ENCODE data around the gene CBFA2T2.
"Not testable (repeated sequence)": the region's sequence is repeated elsewhere in the genome, so short reads cannot be mapped to it uniquely, and the experiment has no call there.

Gene CBFA2T2

GRCh38 chr20:33511876-33512275 lies 22.0 kb downstream of the CBFA2T2 start:
- H3K79me2 ChIP-seq (ENCODE audit: control insufficient read depth, insufficient read depth, low read length, poor library complexity); H3K4me1 ChIP-seq (ENCODE audit: control insufficient read depth in 1 of 2, insufficient read depth in 2 of 2, low read length in 2 of 2); H4K91ac ChIP-seq (ENCODE audit: low read depth, low read length); H2BK120ac ChIP-seq (ENCODE audit: insufficient read depth, low read length, poor library complexity); H3K79me1 ChIP-seq (ENCODE audit: low read length); H3K23ac ChIP-seq (ENCODE audit: low read length); H3K27me3 ChIP-seq (ENCODE audit: insufficient read depth, low read length); H2BK12ac ChIP-seq (ENCODE audit: low read length); H2BK5ac ChIP-seq (ENCODE audit: low read depth, low read length, poor library complexity); H3K9ac ChIP-seq (ENCODE audit: low read length); H3K14ac ChIP-seq (ENCODE audit: low read length); H3K4me3 ChIP-seq (ENCODE audit: low read depth, low read length); H3K4ac ChIP-seq (ENCODE audit: low read depth, low read length); H3K4me2 ChIP-seq (ENCODE audit: low read length); H3K9me3 ChIP-seq (ENCODE audit: insufficient read depth, low read depth, low read length); H4K12ac ChIP-seq (ENCODE audit: low read depth, low read length); DNase-seq; H3K27ac ChIP-seq (ENCODE audit: low read depth, low read length); H3K36me3 ChIP-seq (ENCODE audit: control insufficient read depth in 1 of 2, insufficient read depth in 2 of 2, low read length in 2 of 2); H4K8ac ChIP-seq (ENCODE audit: low read depth, low read length); H2AK5ac ChIP-seq (ENCODE audit: low read length); H2AFZ ChIP-seq (ENCODE audit: insufficient read depth, low read length, poor library complexity): not testable (repeated sequence)
- H3K18ac ChIP-seq (ENCODE audit: low read length): peak overlapping the region; percentile 69
- WGBS (ENCODE audit: extremely low coverage, insufficient coverage, insufficient read length): no CpG with 5 or more reads among the region's 13 CpGs

GRCh38 chr20:33515569-33516216 lies 25.8 kb downstream of the CBFA2T2 start:
- Histone ChIP-seq H2BK12ac (ENCODE audit: low read length) (no peak overlapping the region), H3K4ac (ENCODE audit: low read depth, low read length) (no peak overlapping the region), H4K91ac (ENCODE audit: low read depth, low read length) (no peak overlapping the region), H3K36me3 (ENCODE audit: control insufficient read depth in 1 of 2, insufficient read depth in 2 of 2, low read length in 2 of 2) (peaks cover 0 to 2% of the 10 kb centered on the region in 2 experiments), H3K9ac (ENCODE audit: low read length) (no peak overlapping the region), H2BK120ac (ENCODE audit: insufficient read depth, low read length, poor library complexity) (no peak overlapping the region), H3K4me3 (ENCODE audit: low read depth, low read length) (no peak overlapping the region), H3K27me3 (ENCODE audit: insufficient read depth, low read length) (no peaks in the 10 kb centered on the region), H2BK5ac (ENCODE audit: low read depth, low read length, poor library complexity) (no peak overlapping the region), H3K14ac (ENCODE audit: low read length) (no peak overlapping the region), H3K23ac (ENCODE audit: low read length) (no peak overlapping the region), H3K4me2 (ENCODE audit: low read length) (no peak overlapping the region), H3K4me1 (ENCODE audit: control insufficient read depth in 1 of 2, insufficient read depth in 2 of 2, low read length in 2 of 2) (no peaks in the 10 kb centered on the region), H3K27ac (ENCODE audit: low read depth, low read length) (no peak overlapping the region), H4K8ac (ENCODE audit: low read depth, low read length) (no peak overlapping the region), H3K79me1 (ENCODE audit: low read length) (no peaks in the 10 kb centered on the region), H2AFZ (ENCODE audit: insufficient read depth, low read length, poor library complexity) (no peak overlapping the region), H3K9me3 (ENCODE audit: insufficient read depth, low read depth, low read length) (no peaks in the 10 kb centered on the region), H4K12ac (ENCODE audit: low read depth, low read length) (no peak overlapping the region), H3K79me2 (ENCODE audit: control insufficient read depth, insufficient read depth, low read length, poor library complexity) (peaks cover 4% of the 10 kb centered on the region), H2AK5ac (ENCODE audit: low read length) (no peak overlapping the region), H3K18ac (ENCODE audit: low read length) (no peak overlapping the region)
- DNase-seq: no peak
- no CpG with 5 or more reads among the region's 11 CpGs for WGBS (ENCODE audit: extremely low coverage, insufficient coverage, insufficient read length)

GRCh38 chr20:33516882-33517281 lies 27.0 kb downstream of the CBFA2T2 start:
- no peak overlapping the region for H2AK5ac ChIP-seq (ENCODE audit: low read length)
- H3K4me3 ChIP-seq (ENCODE audit: low read depth, low read length): no peak overlapping the region
- no peak overlapping the region for H3K27ac ChIP-seq (ENCODE audit: low read depth, low read length)
- H3K27me3 ChIP-seq (ENCODE audit: insufficient read depth, low read length): no peaks in the 10 kb centered on the region
- peaks cover 0 to 2% of the 10 kb centered on the region in 2 experiments for H3K36me3 ChIP-seq (ENCODE audit: control insufficient read depth in 1 of 2, insufficient read depth in 2 of 2, low read length in 2 of 2)
- H2BK5ac ChIP-seq (ENCODE audit: low read depth, low read length, poor library complexity): no peak overlapping the region
- DNase-seq: no peak
- H3K23ac ChIP-seq (ENCODE audit: low read length): no peak overlapping the region
- no peak overlapping the region for H3K9ac ChIP-seq (ENCODE audit: low read length)
- no CpG with 5 or more reads among the region's 1 CpG for WGBS (ENCODE audit: extremely low coverage, insufficient coverage, insufficient read length)
- H3K9me3 ChIP-seq (ENCODE audit: insufficient read depth, low read depth, low read length): no peaks in the 10 kb centered on the region
- H3K4me2 ChIP-seq (ENCODE audit: low read length): no peak overlapping the region
- no peak overlapping the region for H2AFZ ChIP-seq (ENCODE audit: insufficient read depth, low read length, poor library complexity)
- H3K4me1 ChIP-seq (ENCODE audit: control insufficient read depth in 1 of 2, insufficient read depth in 2 of 2, low read length in 2 of 2): no peaks in the 10 kb centered on the region
- H2BK120ac ChIP-seq (ENCODE audit: insufficient read depth, low read length, poor library complexity): no peak overlapping the region
- no peak overlapping the region for H3K14ac ChIP-seq (ENCODE audit: low read length)
- H3K79me2 ChIP-seq (ENCODE audit: control insufficient read depth, insufficient read depth, low read length, poor library complexity): peaks cover 3% of the 10 kb centered on the region
- H2BK12ac ChIP-seq (ENCODE audit: low read length): no peak overlapping the region
- no peak overlapping the region for H4K8ac ChIP-seq (ENCODE audit: low read depth, low read length)
- no peak overlapping the region for H4K91ac ChIP-seq (ENCODE audit: low read depth, low read length)
- H4K12ac ChIP-seq (ENCODE audit: low read depth, low read length): no peak overlapping the region
- no peaks in the 10 kb centered on the region for H3K79me1 ChIP-seq (ENCODE audit: low read length)
- no peak overlapping the region for H3K4ac ChIP-seq (ENCODE audit: low read depth, low read length)
- H3K18ac ChIP-seq (ENCODE audit: low read length): no peak overlapping the region

- H3K18ac ChIP-seq (ENCODE audit: low read length): no peak overlapping the region
- no peak overlapping the region for H2BK120ac ChIP-seq (ENCODE audit: insufficient read depth, low read length, poor library complexity)
- H3K4me2 ChIP-seq (ENCODE audit: low read length): no peak overlapping the region
- no peak overlapping the region for H3K4me3 ChIP-seq (ENCODE audit: low read depth, low read length)
- H2BK5ac ChIP-seq (ENCODE audit: low read depth, low read length, poor library complexity): no peak overlapping the region
- H2BK12ac ChIP-seq (ENCODE audit: low read length): no peak overlapping the region
- H3K14ac ChIP-seq (ENCODE audit: low read length): no peak overlapping the region
- no peak overlapping the region for H3K4ac ChIP-seq (ENCODE audit: low read depth, low read length)
- H3K9ac ChIP-seq (ENCODE audit: low read length): no peak overlapping the region
- WGBS (ENCODE audit: extremely low coverage, insufficient coverage, insufficient read length): no CpG with 5 or more reads among the region's 5 CpGs
- no peak overlapping the region for H2AFZ ChIP-seq (ENCODE audit: insufficient read depth, low read length, poor library complexity)
- H3K79me1 ChIP-seq (ENCODE audit: low read length): no peaks in the 10 kb centered on the region
- DNase-seq: no peak
- no peak overlapping the region for H3K23ac ChIP-seq (ENCODE audit: low read length)
- no peak overlapping the region for H4K12ac ChIP-seq (ENCODE audit: low read depth, low read length)
- no peaks in the 10 kb centered on the region for H3K79me2 ChIP-seq (ENCODE audit: control insufficient read depth, insufficient read depth, low read length, poor library complexity)
- no peaks in the 10 kb centered on the region for H3K9me3 ChIP-seq (ENCODE audit: insufficient read depth, low read depth, low read length)
- no peak overlapping the region for H3K27ac ChIP-seq (ENCODE audit: low read depth, low read length)
- no peak overlapping the region for H4K91ac ChIP-seq (ENCODE audit: low read depth, low read length)
- peaks cover 0 to 2% of the 10 kb centered on the region in 2 experiments for H3K36me3 ChIP-seq (ENCODE audit: control insufficient read depth in 1 of 2, insufficient read depth in 2 of 2, low read length in 2 of 2)
- H3K27me3 ChIP-seq (ENCODE audit: insufficient read depth, low read length): no peaks in the 10 kb centered on the region
- no peaks in the 10 kb centered on the region for H3K4me1 ChIP-seq (ENCODE audit: control insufficient read depth in 1 of 2, insufficient read depth in 2 of 2, low read length in 2 of 2)
- no peak overlapping the region for H2AK5ac ChIP-seq (ENCODE audit: low read length)
- H4K8ac ChIP-seq (ENCODE audit: low read depth, low read length): no peak overlapping the region
Measured at GRCh38 chr20:33518071-33518470, 28.2 kb downstream of the CBFA2T2 start.

Measured in trophoblast cell (in vitro differentiated cells and primary cell).